K562 (cell line): Measurements from ENCODE around the gene KCNN4. TPM values are rescaled to one million over a fixed set of nuclear protein-coding genes. Genes with fewer than 3 reads are reported as not detected.
"Not testable (repeated sequence)": the region's sequence is repeated elsewhere in the genome, so short reads cannot be mapped to it uniquely, and the experiment has no call there.

Source experiments
- ATAC-seq: fragments of 200-7000 bp; cut with Tn5 transposase; 3 replicates; pipeline ENCODE4 v1.9.1; 2020; ENCODE audit warnings: moderate library complexity
- BruUV-seq: library from RNA; stranded (reverse); fragments of 400-500 nt; replicated peaks from 2 replicates; lab custom pipeline; 2021; lab: Mats Ljungman, UMichigan
- CTCF ChIA-PET: fragments of 300-600 bp; formaldehyde crosslinking; extraction: SDS; loops from one replicate; lab custom pipeline; 2021; ENCODE audit warnings: low intra/inter-chr PET ratio; lab: Yijun Ruan, JAX
- POLR2A ChIA-PET: fragments of 300-600, 350-650 bp; sonication (Branson Sonifier 250); formaldehyde crosslinking; extraction: SDS; loops from one replicate; lab custom pipeline; 2021; ENCODE audit warnings: antibody characterized with exemption, inconsistent platforms; lab: Yijun Ruan, JAX
- DNase-seq, 4 experiments: peaks; one replicate each; pipeline versions ENCODE4 v3.0.0 to v3.0.0-alpha.2; 2011 to 2018; ENCODE audit warnings: low spot score in 3 of 4, mixed read lengths in 3 of 4; ENCODE audit errors: extremely low read depth in 1 of 4
- FAIRE-seq: peaks from 2 replicates; lab custom pipeline; 2011; peaks lifted over from hg19 to GRCh38; lab: Jason Lieb, UNC
- H2AFZ ChIP-seq: 2 replicates; pipeline ENCODE4 v1.6.0; 2011; ENCODE audit warnings: low read depth, low read length, control low read depth, inconsistent platforms
- H3K27ac ChIP-seq: fragments of 200-600 bp; 3 replicates; pipeline ENCODE4 v1.8.0; 2011; ENCODE audit warnings: low read depth, mild to moderate bottlenecking, control low read depth, inconsistent platforms, low read length, moderate library complexity, mixed read lengths; ENCODE audit errors: extremely low read depth
- H3K27me3 ChIP-seq, 2 experiments: fragments of 300-600 bp in 1 of 2; 2 replicates in 1 of 2; 3 replicates in 1 of 2; pipeline versions ENCODE4 v1.6.0 to v1.8.0; 2011; ENCODE audit warnings: inconsistent platforms in 2 of 2, low read length in 2 of 2, mild to moderate bottlenecking in 1 of 2, mixed read lengths in 1 of 2, moderate library complexity in 1 of 2; ENCODE audit not compliant: control insufficient read depth in 2 of 2, insufficient read depth in 2 of 2
- H3K36me3 ChIP-seq: fragments of 300-600 bp; 3 replicates; pipeline ENCODE4 v1.8.0; 2011; ENCODE audit warnings: mild to moderate bottlenecking, low read length, inconsistent platforms; ENCODE audit not compliant: control insufficient read depth, insufficient read depth
- H3K4me1 ChIP-seq, 2 experiments: fragments of 200-600 bp in 1 of 2; replicated peaks in 1 of 2; 2 replicates in 1 of 2; 3 replicates in 1 of 2; pipeline versions ENCODE4 v1.5.1 to v1.8.0; 2011; ENCODE audit warnings: inconsistent platforms in 2 of 2, low read length in 2 of 2, mild to moderate bottlenecking in 1 of 2, mixed read lengths in 1 of 2, moderate library complexity in 1 of 2; ENCODE audit not compliant: control insufficient read depth in 2 of 2, insufficient read depth in 2 of 2
- H3K4me2 ChIP-seq: 2 replicates; pipeline ENCODE4 v1.6.1; 2011; ENCODE audit warnings: low read length, control low read depth, inconsistent platforms, mixed read lengths; ENCODE audit not compliant: insufficient read depth
- H3K4me3 ChIP-seq: fragments of 200-600 bp; sonication (generic), shearing (Covaris generic); 2 replicates; pipeline ENCODE4 v1.5.1; 2016; ENCODE audit warnings: control low read depth, inconsistent platforms
- H3K79me2 ChIP-seq: fragments of 200-600 bp; 3 replicates; pipeline ENCODE4 v1.8.0; 2011; ENCODE audit warnings: low read length, inconsistent platforms; ENCODE audit not compliant: control insufficient read depth, insufficient read depth
- H3K9ac ChIP-seq, 2 experiments: 2 replicates each; pipeline versions ENCODE4 v1.6.0 to v1.6.1; 2011; ENCODE audit warnings: low read depth in 2 of 2, low read length in 2 of 2, control low read depth in 1 of 2, inconsistent platforms in 1 of 2, mild to moderate bottlenecking in 1 of 2, mixed read lengths in 1 of 2; ENCODE audit not compliant: insufficient read depth in 1 of 2
- H3K9me1 ChIP-seq: one replicate; pipeline ENCODE4 v1.6.0; 2011; ENCODE audit warnings: inconsistent platforms, mild to moderate bottlenecking, low read length, moderate library complexity; ENCODE audit not compliant: control insufficient read depth, insufficient read depth
- H3K9me3 ChIP-seq: replicated peaks from 2 replicates; pipeline ENCODE4 v1.5.1; 2011; ENCODE audit warnings: low read depth, low read length, inconsistent platforms; ENCODE audit not compliant: control insufficient read depth, insufficient read depth
- H4K20me1 ChIP-seq: replicated peaks from 2 replicates; pipeline ENCODE4 v1.6.1; 2011; ENCODE audit warnings: low read length, inconsistent platforms, mixed read lengths; ENCODE audit not compliant: control insufficient read depth, insufficient read depth
- CREB5 ChIP-seq: fragments of 250-450 bp; sonication (Bioruptor Pico); IDR thresholded peaks from 2 replicates; pipeline ENCODE4 v1.5.0; 2020; ENCODE audit warnings: mild to moderate bottlenecking
- NFRKB ChIP-seq: fragments of 450-650 bp; IDR thresholded peaks from 2 replicates; pipeline ENCODE4 v1.6.1; 2016; ENCODE audit warnings: low read depth
- NR4A1 ChIP-seq, 2 experiments: fragments of 250-450 bp in 1 of 2; fragments of 450-650 bp in 1 of 2; sonication (Bioruptor Pico) in 1 of 2; IDR thresholded peaks; 2 replicates each; pipeline versions ENCODE4 v1.4.0 to v1.6.1; 2016 to 2020; ENCODE audit warnings: mild to moderate bottlenecking in 2 of 2, missing compliant biosample characterization in 1 of 2, missing genetic modification characterization in 1 of 2, moderate library complexity in 1 of 2
- ZKSCAN8 ChIP-seq: fragments of 200-800 bp; sonication (Bioruptor generic); IDR thresholded peaks from 2 replicates; pipeline ENCODE4 v1.6.1; 2016; ENCODE audit warnings: missing genetic modification characterization, missing compliant biosample characterization
- ZNF316 ChIP-seq: fragments of 450-650 bp; IDR thresholded peaks from 2 replicates; pipeline ENCODE4 v1.6.1; 2016
- WGBS: fragments of 100-300 bp; shearing (Covaris generic); methylation state at CpG from one replicate; pipeline ENCODE4 v1.1.6; 2016; ENCODE audit warnings: low coverage, mixed read lengths; ENCODE audit not compliant: insufficient coverage; ENCODE audit errors: missing lambda C conversion rate; 5-methylcytosine and 5-hydroxymethylcytosine counted together
- in situ Hi-C: fragments of 300-500 bp; cut with MboI; formaldehyde crosslinking; loops from 4 replicates; pipeline ENCODE4 v1.15.0; 2018; ENCODE audit warnings: inconsistent platforms, mixed read lengths
- intact Hi-C: fragments of 100-400 bp; cut with micrococcal nuclease; formaldehyde crosslinking; loops from 2 replicates; pipeline ENCODE4 v1.14.2; 2022
- polyA plus RNA-seq, 8 experiments: library from polyadenylated mRNA; depleted of rRNA in 4 of 8; stranded (reverse) in 5 of 8; unstranded in 3 of 8; fragments of >200 nt; fragmentation: Nextera tagmentation in 2 of 8; fragmentation: Illumina TruSeq in 1 of 8; extraction: Ambion mirVana in 2 of 8; extraction: Trizol in 1 of 8; gene quantifications; 2 replicates each; pipeline versions ENCODE4 v1.2.1 to v1.2.3, GENCODE V29; 2011 to 2014; ENCODE audit warnings: inconsistent platforms in 1 of 8, missing spikeins in 1 of 8
- total RNA-seq, 7 experiments: library from RNA; depleted of rRNA in 6 of 7; stranded (reverse); fragments of >200 nt in 6 of 7; fragmentation: Illumina TruSeq in 2 of 7; extraction: Trizol in 2 of 7; gene quantifications; 2 replicates each; pipeline versions ENCODE4 v1.2.1 to v1.2.3, GENCODE V29; 2011 to 2021; ENCODE audit warnings: low replicate concordance in 1 of 7
- TF ChIP-seq, protein P1 (sequence below), 2 experiments: fragments of 200-800 bp in 1 of 2; sonication (Bioruptor generic) in 1 of 2; sonication (generic) in 1 of 2; formaldehyde crosslinking in 1 of 2; IDR thresholded peaks in 1 of 2; conservative IDR thresholded peaks in 1 of 2; 2 replicates each; pipeline versions ENCODE4 v1.5.0 to v1.6.1; 2016 to 2020; ENCODE audit warnings: missing compliant biosample characterization in 1 of 2, missing genetic modification characterization in 1 of 2, missing genetic modification reagents in 1 of 2
- TF ChIP-seq, protein P2 (sequence below): fragments of 450-650 bp; IDR thresholded peaks from 2 replicates; pipeline ENCODE4 v1.7.0; 2016; ENCODE audit warnings: borderline replicate concordance
- TF ChIP-seq, protein P3 (sequence below): fragments of 250-450 bp; sonication (Bioruptor Pico); IDR thresholded peaks from 2 replicates; pipeline ENCODE4 v1.4.0; 2020
- TF ChIP-seq, protein P4 (sequence below): IDR thresholded peaks from 2 replicates; pipeline ENCODE4 v1.6.1; 2011; ENCODE audit warnings: borderline replicate concordance, low read depth, mild to moderate bottlenecking, moderate library complexity, low read length; ENCODE audit not compliant: insufficient read depth, poor library complexity, severe bottlenecking
- TF ChIP-seq, protein P5 (sequence below): fragments of 200-800 bp; sonication (Bioruptor generic); IDR thresholded peaks from 2 replicates; pipeline ENCODE4 v1.6.1; 2017; ENCODE audit warnings: missing genetic modification characterization, missing compliant biosample characterization

Gene KCNN4
- total and polyA plus RNA-seq, 9 of the 15 experiments (the other 6 are each of a cell fraction or from before 2014, with no cell fraction given) = 0.53 to 37.7 (median 25.9) TPM

DNA sequence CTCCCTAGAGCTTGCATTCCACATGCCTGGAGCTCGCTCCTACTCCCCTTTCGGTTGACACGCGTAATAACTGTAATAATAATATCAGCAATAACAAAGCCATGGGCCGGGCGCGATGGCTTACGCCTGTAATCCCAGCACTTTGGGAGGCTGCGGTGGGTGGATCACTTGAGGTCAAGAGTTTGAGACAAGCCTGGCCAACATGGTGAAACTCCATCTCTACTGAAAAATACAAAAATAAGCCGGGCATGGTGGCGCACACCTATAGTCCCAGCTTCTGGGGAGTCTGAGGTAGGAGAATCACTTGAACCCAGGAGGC is 5.9 kb downstream of the KCNN4 start:
- Histone ChIP-seq H3K79me2 (peaks cover 74% of the 10 kb centered on the region), H3K27ac (peak overlapping the region; percentile 95)
- in situ Hi-C loops; TF ChIP-seq NR4A1 (CRISPR knock-in tag; IDR thresholded peaks at IDR 0.05): not testable (repeated sequence)
- TF ChIP-seq CREB5 (CRISPR knock-in tag) = 0 out of 2 replicates have a peak, but pooled peaks have one; percentile 40
- TF ChIP-seq ZKSCAN8 (CRISPR knock-in tag) = peak; percentile 63
- TF ChIP-seq, protein P1, sequence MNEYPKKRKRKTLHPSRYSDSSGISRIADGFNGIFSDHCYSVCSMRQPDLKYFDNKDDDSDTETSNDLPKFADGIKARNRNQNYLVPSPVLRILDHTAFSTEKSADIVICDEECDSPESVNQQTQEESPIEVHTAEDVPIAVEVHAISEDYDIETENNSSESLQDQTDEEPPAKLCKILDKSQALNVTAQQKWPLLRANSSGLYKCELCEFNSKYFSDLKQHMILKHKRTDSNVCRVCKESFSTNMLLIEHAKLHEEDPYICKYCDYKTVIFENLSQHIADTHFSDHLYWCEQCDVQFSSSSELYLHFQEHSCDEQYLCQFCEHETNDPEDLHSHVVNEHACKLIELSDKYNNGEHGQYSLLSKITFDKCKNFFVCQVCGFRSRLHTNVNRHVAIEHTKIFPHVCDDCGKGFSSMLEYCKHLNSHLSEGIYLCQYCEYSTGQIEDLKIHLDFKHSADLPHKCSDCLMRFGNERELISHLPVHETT (CRISPR knock-in tag; conservative IDR thresholded peaks at IDR 0.05 in 1 of 2, IDR thresholded peaks at IDR 0.05 in 1 of 2) = peak in 1 of 2 experiments; percentile 3; a peak in 1 of 4 replicates
- TF ChIP-seq, protein P2, sequence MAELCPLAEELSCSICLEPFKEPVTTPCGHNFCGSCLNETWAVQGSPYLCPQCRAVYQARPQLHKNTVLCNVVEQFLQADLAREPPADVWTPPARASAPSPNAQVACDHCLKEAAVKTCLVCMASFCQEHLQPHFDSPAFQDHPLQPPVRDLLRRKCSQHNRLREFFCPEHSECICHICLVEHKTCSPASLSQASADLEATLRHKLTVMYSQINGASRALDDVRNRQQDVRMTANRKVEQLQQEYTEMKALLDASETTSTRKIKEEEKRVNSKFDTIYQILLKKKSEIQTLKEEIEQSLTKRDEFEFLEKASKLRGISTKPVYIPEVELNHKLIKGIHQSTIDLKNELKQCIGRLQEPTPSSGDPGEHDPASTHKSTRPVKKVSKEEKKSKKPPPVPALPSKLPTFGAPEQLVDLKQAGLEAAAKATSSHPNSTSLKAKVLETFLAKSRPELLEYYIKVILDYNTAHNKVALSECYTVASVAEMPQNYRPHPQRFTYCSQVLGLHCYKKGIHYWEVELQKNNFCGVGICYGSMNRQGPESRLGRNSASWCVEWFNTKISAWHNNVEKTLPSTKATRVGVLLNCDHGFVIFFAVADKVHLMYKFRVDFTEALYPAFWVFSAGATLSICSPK = 0 out of 2 replicates have a peak, but pooled peaks have one; percentile 36
- peak; percentile 6; the same call in 1 of the 2 replicates for TF ChIP-seq NR4A1 (tag; IDR thresholded peaks at IDR 0.05)
- TF ChIP-seq, protein P3, sequence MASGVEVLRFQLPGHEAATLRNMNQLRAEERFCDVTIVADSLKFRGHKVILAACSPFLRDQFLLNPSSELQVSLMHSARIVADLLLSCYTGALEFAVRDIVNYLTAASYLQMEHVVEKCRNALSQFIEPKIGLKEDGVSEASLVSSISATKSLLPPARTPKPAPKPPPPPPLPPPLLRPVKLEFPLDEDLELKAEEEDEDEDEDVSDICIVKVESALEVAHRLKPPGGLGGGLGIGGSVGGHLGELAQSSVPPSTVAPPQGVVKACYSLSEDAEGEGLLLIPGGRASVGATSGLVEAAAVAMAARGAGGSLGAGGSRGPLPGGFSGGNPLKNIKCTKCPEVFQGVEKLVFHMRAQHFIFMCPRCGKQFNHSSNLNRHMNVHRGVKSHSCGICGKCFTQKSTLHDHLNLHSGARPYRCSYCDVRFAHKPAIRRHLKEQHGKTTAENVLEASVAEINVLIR = peak; percentile 1; the same call in 1 of the 2 replicates
- TF ChIP-seq ZNF316 = 0 out of 2 replicates have a peak, but pooled peaks have one; percentile 11
- TF ChIP-seq, protein P4, sequence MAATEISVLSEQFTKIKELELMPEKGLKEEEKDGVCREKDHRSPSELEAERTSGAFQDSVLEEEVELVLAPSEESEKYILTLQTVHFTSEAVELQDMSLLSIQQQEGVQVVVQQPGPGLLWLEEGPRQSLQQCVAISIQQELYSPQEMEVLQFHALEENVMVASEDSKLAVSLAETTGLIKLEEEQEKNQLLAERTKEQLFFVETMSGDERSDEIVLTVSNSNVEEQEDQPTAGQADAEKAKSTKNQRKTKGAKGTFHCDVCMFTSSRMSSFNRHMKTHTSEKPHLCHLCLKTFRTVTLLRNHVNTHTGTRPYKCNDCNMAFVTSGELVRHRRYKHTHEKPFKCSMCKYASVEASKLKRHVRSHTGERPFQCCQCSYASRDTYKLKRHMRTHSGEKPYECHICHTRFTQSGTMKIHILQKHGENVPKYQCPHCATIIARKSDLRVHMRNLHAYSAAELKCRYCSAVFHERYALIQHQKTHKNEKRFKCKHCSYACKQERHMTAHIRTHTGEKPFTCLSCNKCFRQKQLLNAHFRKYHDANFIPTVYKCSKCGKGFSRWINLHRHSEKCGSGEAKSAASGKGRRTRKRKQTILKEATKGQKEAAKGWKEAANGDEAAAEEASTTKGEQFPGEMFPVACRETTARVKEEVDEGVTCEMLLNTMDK = peak; percentile 45
- TF ChIP-seq, protein P5, sequence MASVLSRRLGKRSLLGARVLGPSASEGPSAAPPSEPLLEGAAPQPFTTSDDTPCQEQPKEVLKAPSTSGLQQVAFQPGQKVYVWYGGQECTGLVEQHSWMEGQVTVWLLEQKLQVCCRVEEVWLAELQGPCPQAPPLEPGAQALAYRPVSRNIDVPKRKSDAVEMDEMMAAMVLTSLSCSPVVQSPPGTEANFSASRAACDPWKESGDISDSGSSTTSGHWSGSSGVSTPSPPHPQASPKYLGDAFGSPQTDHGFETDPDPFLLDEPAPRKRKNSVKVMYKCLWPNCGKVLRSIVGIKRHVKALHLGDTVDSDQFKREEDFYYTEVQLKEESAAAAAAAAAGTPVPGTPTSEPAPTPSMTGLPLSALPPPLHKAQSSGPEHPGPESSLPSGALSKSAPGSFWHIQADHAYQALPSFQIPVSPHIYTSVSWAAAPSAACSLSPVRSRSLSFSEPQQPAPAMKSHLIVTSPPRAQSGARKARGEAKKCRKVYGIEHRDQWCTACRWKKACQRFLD (CRISPR knock-in tag) = peak; percentile 84
- peak; percentile 81 for TF ChIP-seq NFRKB

More for the DNA sequence above, 5.9 kb downstream of the KCNN4 start:
- Histone ChIP-seq H3K36me3 (peaks cover 30% of the 10 kb centered on the region), H3K4me1 (peaks cover 65 to 69% of the 10 kb centered on the region in 2 experiments), H3K9ac (peak overlapping the region; percentile 69 to 75; a peak in 3 of 4 replicates), H3K4me3 (peak overlapping the region; percentile 51; the same call in 1 of the 2 replicates), H3K4me2 (peak overlapping the region; percentile 90), H2AFZ (peak overlapping the region; percentile 90)
- peak; percentile 48 for ATAC-seq
- 11% methylated on average over 11 of the region's 11 CpGs for WGBS
- not testable (repeated sequence) for H3K27me3 ChIP-seq, BruUV-seq, DNase-seq, FAIRE-seq, H4K20me1 ChIP-seq, H3K9me3 ChIP-seq, H3K9me1 ChIP-seq
- CTCF ChIA-PET = interaction anchor here (0.7 to 2.0 kb wide), 4 partner anchors 9 to 30 kb away, joined by 3 to 14 read pairs (median 4); no protein-coding TSS in a partner anchor
- intact Hi-C loops = loop anchor here (1.0 kb wide), 1 partner anchor 10 kb away; no protein-coding TSS in a partner anchor
- POLR2A ChIA-PET = interaction anchor here (1.0 to 9.9 kb wide), 4 partner anchors 9 to 21 kb away, joined by 5 to 71 read pairs (median 24); partner anchors contain the start of gene SMG9
